Activated CD4-positive, alpha-beta T cell treated with anti-CD3 and anti-CD28 coated beads, Interleukin-10, Interleukin-2, amounts not matched to agents 100 ng/mL and 50 ng/mL, durations not matched to agents 16 hours and 8 hours (primary cell): ENCODE results near the gene BNIP5.

ENCODE experiments used
- DNase-seq: peaks from one replicate; pipeline ENCODE4 v3.0.0-alpha.2; 2020

The BNIP5 gene

GRCh38 chr6:36336779-36337241 lies at the start of gene BNIP5:
BNIP5 (minus strand) TSS chr6:36336888; CDS start chr6:36330690, 6,198 bp downstream.
- no peak for DNase-seq

- no peak for DNase-seq
These were observed 47.4 kb upstream of the BNIP5 start for GRCh38 chr6:36384095-36384494.

GRCh38 chr6:36383606-36384005 lies 46.9 kb upstream of the BNIP5 start:
- DNase-seq, result peak; percentile 65

GRCh38 chr6:36382976-36383375 lies 46.3 kb upstream of the BNIP5 start:
- no peak for DNase-seq

GRCh38 chr6:36381502-36382389 lies 45.1 kb upstream of the BNIP5 start:
- no peak for DNase-seq

- no peak for DNase-seq
These were observed 43.5 kb upstream of the BNIP5 start for GRCh38 chr6:36380166-36380565.

GRCh38 chr6:36378936-36379335 lies 42.2 kb upstream of the BNIP5 start:
- no peak for DNase-seq

GRCh38 chr6:36378243-36378920 lies 41.7 kb upstream of the BNIP5 start:
- peak; percentile 39 for DNase-seq

- DNase-seq, result no peak
These were observed 40.9 kb upstream of the BNIP5 start for GRCh38 chr6:36377594-36377993.

- no peak for DNase-seq
These were observed 40.1 kb upstream of the BNIP5 start for GRCh38 chr6:36376742-36377141.

GRCh38 chr6:36376183-36376582 lies 39.5 kb upstream of the BNIP5 start:
- DNase-seq, result no peak

GRCh38 chr6:36375644-36376155 lies 39.0 kb upstream of the BNIP5 start:
- DNase-seq, result no peak

- DNase-seq, result no peak
These were observed 38.3 kb upstream of the BNIP5 start for GRCh38 chr6:36374972-36375371.

GRCh38 chr6:36374194-36374593 lies 37.5 kb upstream of the BNIP5 start:
- DNase-seq, result no peak

GRCh38 chr6:36373368-36374019 lies 36.8 kb upstream of the BNIP5 start:
- no peak for DNase-seq

- no peak for DNase-seq
These were observed 35.4 kb upstream of the BNIP5 start for GRCh38 chr6:36372088-36372487.

GRCh38 chr6:36371211-36371610 lies 34.5 kb upstream of the BNIP5 start:
- DNase-seq, result no peak

- no peak for DNase-seq
These were observed 34.0 kb upstream of the BNIP5 start for GRCh38 chr6:36370638-36371037.

- DNase-seq, result no peak
These were observed 32.5 kb upstream of the BNIP5 start for GRCh38 chr6:36368921-36369865.

- no peak for DNase-seq
These were observed 31.7 kb upstream of the BNIP5 start for GRCh38 chr6:36368421-36368820.

- DNase-seq, result no peak
These were observed 31.1 kb upstream of the BNIP5 start for GRCh38 chr6:36367743-36368142.
